HG02970 (cell line): Measurements from ENCODE around the gene UBE2J2.

Source experiments
- ATAC-seq: cut with Tn5 transposase; IDR thresholded peaks from one replicate; pipeline ENCODE4 v1.9.1; 2021; ENCODE audit warnings: mild to moderate bottlenecking, moderate library complexity, moderate number of reproducible peaks; ENCODE audit not compliant: unreplicated experiment, low FRiP score

Gene UBE2J2

DNA sequence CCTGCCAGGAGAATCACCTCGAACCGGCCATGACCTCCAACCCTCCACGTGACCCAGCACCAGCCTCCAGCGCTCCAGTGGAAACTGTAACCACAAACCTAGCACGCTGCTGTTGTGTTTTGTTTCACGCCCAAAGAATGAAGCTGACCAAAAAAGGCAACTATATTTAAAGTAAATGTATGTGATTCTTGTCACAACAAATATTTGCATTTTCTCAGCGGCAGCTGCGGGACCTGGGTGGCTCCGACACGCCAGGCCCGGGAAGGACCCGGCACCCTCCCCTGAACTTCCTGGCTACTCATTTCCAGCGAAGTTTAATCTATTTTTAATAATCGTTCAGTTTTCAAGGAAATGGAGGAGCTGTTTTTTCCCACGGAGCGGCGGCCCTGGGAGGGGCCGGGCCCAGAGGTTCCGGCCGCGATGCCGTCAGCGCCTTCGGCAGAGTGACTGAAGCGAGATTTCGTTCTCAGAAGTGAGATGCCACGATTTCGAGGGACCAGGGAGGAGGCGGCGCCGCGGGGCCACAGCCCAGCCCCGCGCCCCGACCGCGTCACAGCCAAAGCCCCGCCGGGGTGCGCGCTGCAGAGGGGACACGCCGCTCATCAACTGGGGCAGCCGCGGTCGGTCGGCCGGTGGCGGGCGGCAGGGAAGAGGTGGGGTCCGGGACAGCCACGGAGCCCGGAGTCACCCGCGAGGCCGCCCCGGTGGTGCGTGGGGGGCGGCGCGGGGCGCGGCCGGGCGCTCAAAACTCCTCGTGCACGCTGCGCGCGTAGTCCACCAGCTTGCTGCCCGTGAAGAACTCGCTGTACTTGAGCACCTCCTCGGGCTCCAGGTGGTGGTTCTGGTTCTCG lies 56.7 kb downstream of the UBE2J2 start:
- no peak for ATAC-seq

DNA sequence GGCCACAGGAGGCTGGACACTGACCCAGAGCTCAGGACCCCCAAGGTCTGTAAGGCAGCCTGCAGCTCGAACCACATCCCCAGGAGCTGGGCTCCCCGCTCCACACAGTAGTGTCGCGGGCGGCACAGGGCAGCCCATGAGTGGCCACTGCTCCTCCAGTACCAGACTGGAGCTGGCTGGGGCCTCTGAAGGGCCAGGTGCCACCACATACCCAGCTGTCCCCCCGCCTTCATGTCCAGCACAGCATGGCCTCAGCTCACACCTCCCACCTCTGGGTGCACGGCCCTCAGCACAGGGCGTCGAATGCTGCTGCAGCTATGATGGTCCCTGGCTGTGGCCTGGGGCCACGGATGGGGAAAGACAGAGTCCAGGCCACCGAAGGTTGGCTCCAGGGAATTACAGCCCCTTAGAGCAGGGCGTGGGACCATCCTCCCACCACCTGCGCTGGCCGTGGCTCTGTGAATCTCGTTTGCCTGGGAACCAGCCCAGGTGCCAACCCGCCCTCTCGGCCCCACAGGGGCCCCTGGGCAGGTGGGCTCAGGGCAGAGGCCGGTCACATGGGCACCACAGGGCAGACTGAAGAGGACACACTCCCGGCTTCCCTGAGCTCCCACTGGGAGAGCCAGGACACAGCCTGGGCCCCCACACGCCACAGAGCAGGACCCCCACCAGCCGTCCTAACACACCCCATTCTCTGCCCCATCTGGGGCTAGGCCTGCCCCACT lies 57.6 kb downstream of the UBE2J2 start:
- no peak for ATAC-seq

DNA sequence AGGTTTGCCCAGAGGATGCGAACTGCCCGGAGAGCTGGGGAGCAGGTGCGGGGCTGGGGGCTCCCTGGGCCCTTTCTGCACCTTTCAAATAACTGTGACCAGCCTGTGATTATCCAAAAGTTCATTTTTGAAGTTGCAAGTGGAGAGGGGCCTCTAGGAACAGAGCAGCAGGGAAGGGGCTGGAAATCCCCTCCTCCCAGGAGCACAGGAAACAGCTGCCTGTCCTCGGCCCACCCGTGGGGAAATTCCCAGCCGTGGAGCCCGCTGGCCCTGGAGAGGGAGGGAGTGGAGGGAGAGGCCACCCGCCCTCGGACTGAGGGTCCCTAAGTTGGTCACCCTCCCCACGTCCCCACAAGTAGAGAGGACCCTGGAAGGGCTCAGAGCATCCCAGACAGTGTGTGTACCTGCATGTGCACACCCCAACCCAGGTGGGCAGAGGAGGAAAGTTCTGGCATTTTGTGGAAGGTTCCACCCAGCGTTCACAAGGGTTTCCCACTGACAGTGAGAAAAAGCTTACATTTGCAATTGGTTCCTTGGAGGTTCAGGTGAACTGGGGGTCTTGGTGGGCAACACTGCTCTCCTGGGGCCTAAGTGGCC lies 58.5 kb downstream of the UBE2J2 start:
- ATAC-seq: no peak

DNA sequence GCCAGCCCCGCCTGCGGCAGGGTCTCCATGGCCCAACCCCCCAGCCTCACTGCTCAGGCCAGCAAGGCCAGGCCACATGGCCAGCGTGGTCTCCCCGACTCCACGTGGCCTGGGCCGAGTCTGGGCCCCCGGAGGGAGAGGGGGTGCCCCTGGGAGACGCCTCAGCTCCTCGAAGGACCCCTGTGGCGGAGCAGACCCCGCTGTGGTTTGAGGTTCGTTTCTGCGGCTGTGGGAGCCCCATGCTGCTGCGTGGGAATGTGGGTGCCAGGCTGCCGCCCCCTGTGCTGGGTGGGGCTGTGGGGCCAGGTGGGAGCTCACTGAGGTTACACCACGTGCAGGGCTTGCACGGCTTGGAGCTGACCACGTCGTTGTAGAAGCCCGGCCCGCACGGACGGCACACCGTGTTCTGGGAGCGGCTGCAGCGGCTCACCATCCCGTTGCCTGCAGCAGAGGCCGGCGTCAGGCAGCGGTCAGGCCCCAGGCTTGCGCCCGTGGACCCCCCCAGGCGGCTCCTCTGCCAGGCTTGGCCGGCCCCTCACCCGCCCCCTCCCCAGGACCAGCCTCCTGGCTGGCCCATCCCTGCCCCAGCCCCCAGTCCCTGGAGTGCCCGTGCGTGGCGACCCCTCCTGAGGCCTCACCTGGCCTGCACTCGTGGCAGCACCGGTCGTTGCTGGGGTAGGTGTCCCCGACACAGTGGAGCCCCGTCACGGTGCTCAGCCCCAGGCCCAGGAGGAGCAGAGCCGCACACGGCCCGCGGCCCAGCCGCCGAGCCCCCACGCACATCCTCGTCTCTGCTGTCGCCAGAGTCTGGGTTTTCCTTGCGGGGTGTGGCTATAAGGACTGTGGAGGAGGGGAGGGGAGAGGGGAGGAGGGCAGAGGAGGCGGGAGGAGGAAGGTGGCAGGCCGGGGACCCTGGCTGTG lies 60.0 kb downstream of the UBE2J2 start, which contains the start of gene TNFRSF4:
Gene TNFRSF4, minus strand, starts transcription at position 809 of the 921 bp plus-strand sequence. Its CDS starts 26 bp downstream, at position 783.
- ATAC-seq: no peak

DNA sequence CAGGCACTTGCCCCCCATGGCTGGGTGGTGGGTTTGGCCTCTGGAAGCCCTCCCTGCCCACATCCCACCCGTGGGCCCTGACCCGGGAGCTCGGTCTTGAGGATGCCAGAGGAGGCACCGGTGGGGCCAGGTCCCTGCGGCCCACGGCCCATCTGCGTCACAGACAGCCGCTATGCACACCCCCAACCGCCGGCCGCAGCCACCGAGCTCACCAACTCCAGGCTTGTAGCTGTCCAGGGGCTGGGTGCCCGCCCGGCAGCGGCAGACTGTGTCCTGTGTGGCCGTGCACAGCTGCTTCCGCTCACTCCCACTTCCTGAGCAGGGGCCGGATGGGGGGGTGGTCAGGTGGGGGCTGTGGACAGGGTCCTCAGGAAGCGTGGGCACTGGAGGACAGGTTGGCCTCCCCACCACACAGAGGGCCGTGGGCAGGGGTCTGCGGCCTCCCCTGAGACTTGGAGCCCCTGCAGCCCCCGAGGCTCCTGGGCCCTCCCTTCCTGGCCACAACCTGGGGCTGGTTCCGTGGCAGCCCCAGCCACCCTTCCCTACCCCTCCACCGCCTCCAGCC lies 60.8 kb downstream of the UBE2J2 start:
- ATAC-seq: no peak

DNA sequence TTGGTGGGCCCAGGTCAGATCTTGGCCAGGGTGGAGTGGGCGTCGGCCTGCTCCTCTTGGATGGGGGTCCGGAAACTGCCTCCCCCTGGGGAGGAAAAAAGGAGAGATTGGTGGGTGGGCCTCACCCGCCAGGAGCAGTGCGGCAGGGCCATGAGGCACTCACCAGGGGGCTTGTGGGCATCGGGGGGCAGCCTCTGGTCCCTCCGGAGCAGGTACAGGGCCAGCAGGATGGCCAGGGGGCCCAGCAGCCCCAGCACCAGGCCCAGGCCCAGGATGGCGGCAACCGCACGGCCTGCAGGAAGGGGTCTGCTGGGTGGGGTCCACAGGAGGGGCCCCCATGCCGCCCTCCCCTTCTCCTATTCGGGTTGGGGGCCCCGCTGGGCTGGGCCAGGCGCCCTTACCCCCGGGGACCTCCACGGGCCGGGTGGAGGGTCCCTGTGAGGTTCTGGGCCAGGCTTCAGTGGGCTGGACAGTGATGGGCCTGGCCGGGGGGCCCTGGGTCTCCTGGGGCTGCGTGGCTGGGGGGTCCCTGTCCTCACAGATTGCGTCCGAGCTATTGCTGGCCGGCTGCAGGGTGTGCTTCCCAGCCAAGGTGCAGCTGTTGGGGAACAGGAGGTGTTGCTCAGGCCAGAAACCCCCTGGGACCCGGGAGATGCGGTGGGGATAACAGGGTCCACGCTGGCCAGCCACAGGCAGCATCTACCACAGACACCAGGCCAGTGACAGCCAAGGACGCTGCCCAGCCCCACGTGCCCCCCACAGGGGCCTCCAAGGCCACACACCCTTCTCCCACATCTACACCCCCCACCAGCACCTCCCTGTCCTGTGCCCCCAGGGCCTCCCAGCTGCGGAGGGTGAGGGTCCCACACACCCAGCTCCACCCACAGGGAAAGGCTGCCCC lies 61.9 kb downstream of the UBE2J2 start:
- ATAC-seq: no peak

DNA sequence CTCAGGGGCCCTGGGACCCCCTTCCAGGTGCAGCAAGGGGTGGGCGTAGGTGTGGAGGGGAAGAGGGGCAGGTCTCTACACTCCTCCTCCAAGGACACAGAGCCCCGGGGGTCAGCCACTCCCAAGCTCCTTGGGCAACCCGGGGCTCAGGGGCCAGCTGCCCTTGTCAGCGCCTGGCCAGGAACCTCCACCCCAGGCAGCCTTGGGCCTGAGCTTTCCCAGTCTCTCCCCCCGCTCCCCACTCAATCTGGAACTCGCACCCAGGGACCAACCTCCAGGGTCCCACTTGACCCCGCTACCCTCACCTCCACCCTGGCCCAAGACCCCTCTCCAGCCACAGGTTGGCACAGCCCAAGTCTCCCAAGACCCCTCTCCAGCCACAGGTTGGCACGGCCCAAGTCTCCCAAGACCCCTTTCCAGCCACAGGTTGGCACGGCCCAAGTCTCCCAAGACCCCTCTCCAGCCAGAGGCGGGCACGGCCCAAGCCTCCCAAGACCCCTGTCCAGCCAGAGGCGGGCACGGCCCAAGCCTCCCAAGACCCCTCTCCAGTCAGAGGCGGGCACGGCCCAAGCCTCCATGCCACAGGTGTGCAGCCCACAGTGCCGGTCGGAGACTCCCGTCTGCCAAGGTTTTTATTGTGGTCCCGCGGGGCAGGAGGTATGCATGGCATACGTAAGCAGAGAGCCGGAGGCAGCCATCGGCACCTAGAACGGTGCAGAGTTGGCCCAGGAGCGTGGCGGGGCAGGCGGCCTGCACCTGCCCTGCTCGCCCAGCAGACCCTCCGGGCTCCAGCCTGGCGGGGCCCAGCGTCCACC lies 62.7 kb downstream of the UBE2J2 start:
- no peak for ATAC-seq

DNA sequence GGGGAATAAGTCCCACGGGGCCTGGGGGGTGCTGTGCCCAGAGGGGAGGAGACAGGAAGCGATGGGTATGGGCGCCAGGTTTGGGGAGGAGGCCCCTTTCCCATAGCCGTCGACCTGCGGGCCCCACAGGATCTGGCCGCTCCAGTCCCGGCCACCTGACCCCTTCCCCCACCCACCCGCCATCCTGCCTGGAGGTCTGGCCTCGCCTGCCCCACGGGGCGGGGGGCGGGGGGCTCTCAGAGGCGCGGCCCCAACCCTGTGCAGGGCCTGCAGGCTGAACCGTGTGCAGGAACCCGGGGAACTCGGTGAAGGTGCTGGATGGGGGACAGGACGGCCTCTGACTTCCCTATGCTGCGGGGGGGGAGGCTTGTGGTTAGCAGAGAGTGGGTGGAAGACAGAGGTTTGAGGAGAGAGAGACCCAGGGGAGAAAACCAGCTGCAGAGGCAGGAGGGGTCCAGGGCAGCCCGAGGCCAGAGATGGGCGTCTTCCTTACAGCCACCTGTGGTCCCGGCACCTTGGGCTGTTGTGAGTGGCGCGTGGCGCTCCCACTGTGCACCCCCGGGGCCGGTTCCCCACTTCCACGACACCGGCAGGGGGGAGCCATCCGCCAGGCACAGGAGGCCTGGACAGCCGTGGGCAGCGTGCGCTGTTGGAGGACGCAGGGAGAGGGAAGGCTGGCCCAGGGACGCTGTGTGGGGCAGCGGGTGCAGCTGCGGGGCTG lies 64.8 kb downstream of the UBE2J2 start:
- ATAC-seq: no peak

DNA sequence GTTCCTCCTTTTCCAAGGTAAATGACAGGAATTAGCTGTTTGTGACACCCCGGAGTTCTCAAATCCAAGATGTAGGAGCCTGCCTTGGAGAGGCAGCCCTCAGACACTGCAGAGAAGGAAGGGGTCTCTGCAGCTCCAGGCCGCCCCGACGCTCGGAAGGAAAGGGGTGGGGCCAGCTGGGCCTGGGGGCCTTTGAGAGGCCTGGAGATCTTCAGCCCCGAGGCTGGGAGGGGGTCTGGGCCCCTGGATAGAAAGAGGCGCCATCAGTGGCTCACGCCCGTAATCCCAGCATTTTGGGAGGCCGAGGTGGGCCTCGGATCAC lies 66.1 kb downstream of the UBE2J2 start:
- ATAC-seq: no peak

DNA sequence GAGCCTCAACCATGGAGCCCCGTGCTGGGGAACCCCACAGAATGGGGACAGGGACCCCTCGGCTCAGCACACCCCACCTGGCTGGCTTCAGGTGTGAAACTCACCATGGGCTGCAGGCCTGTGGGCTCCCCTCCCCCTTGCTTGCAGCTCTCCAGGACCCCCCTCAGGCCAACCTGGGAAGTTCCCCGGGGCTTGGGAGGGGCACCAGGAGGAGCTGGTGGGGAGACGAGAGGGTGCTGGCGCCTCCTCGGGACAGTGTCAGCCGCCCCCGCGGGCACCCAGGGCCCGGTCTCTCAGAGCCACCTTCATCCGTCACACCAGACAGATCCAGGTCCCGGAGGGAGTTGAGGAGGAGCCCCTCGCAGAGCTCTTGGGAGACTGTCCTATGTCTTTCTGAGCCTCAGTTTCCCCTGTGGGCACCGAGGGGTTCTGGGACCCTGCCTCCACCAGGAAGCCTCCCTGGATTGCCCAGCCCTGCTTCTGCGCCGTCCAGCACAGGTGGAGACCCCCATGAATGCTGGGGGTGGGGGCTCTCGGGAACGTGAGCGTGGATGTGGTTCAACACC lies 66.6 kb downstream of the UBE2J2 start:
- ATAC-seq: no peak

DNA sequence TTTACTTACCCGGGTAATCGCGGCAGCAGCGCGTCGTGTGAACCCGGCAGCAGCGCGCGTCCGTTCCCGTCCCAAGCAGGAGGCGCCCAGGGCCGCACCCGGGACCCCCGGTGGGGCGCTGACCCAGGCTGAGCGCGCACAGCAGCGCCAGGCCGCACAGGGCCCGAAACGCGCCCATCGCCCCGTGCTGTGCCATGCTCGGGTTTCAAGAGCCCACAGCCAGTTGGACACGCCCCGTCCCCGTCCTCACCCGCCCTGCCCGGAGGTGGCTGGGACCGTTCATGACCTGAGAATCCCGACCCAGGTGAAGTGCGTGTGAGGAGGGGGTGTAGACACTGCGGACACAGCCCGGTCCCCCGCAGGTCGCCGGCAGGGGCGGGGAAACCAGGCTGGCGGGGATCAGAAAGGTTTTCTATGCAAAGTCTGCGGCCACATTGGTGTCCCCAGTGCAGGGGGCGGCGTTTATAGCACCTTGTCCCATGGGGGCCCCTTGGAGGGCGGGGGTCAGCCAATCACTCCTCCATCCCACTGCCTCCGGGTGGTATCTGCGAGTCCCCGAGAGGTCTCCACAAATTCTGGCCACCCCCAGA lies 67.2 kb downstream of the UBE2J2 start, which contains the start of gene TNFRSF18:
Gene TNFRSF18, minus strand, starts transcription at position 217 of the 590 bp plus-strand sequence. Its CDS starts 21 bp downstream, at position 196.
- no peak for ATAC-seq

DNA sequence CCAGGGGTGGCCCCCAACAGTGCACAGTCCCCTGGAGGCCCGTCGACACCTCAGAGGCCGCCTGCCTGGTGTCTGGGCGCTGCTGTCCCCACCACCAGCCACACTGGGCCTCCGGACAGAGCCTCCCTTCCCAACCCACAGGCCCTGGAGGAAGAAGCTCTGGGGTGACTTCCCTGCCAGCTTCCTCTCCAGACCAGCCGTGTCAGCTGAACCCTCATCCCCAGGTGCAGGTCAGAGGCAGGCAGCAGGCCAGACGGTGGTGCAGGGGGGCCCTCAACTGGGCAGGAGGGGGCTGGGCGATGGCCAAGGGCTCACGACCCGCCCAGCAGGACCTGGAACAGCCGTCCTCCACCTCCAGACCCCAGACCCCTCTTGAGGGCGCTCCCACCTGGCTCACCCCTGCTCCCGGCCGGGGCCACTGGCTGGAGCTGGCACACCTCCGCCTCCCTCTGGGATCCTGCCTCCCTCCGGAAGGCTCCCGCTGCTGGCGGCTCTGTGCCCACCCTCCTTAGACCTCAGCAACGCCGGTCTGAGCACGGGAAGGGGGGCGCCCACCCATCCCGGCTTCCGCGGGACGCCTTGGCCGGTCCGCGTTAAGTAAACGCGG lies 67.8 kb downstream of the UBE2J2 start:
- no peak for ATAC-seq

DNA sequence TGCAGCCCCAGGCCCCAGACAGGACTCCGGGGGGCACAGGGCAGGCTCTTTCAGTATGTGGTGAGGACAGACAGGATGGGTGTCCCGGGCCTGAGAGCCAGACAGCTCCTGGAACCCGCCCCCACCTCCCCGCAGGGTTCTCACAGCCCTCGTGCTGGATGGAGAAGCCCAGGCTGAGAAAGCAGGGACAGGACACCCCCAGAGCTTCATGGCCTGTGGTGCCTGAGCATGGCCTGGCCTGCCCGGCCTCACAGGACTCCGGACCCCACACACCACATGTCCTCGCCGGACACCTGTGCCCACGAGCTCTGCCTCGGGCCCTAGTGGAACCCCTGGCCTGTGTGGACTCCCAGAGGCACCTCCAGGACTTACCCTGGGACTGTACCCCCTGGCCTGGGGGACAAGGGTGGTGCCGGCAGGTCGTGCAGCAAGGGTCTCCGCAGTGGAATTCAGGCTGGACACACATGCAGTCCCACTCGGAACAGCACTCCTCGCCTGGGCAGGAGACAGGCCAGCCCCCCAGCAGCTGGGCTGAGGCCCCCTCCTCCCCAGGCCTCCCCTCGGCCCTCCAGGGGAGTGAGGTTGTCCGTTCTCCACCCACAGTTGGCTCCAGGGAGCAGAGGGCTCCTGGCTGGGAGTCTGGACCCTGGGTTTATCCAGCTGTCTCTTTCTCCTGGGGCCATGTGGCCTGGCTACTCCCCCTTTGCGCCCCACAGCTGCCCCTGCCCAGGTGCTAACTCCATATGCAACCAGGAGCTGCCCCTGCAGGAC lies 68.5 kb downstream of the UBE2J2 start:
- no peak for ATAC-seq

DNA sequence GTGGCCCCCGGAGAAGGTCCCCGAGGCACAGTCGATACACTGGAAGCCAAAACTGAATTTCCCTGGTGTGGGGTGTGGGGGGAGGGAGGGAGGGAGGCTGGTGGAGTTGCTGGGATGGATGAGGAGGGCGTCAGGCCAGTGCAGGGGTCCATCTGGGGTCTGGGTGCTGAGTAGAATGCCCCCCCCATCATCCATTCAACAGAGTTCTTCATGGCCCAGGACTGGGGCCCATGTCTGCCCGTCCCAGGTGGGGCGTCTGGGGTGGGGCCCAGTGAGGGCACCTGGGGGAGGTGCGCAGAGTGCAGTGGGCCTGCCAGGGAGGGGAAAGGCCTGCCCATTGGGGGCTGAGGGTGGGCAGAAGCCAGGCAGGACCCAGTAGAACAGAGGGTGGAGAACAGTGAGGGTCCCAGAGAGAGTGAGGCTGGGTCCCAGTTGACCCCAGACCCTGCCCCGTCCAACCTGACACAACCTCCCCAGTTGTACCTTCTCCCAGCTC lies 69.2 kb downstream of the UBE2J2 start:
- no peak for ATAC-seq
